Lung (tissue), 12 donors: ENCODE results near the gene ATF7IP2. TPM values are rescaled to one million over a fixed set of nuclear protein-coding genes. Genes with fewer than 3 reads are reported as not detected.
"Not testable (repeated sequence)": the region's sequence is repeated elsewhere in the genome, so short reads cannot be mapped to it uniquely, and the experiment has no call there.

Source experiments
- ATAC-seq: fragments of 200-7000 bp; cut with Tn5 transposase; one replicate; pipeline ENCODE4 v1.9.1; 2020; ENCODE audit warnings: moderate number of reproducible peaks; ENCODE audit not compliant: insufficient read depth, low FRiP score
- DNase-seq, 3 donors: peaks; one replicate each; pipeline ENCODE4 v3.0.0-alpha.2; 2013 to 2017
- H3K27ac ChIP-seq, 2 donors: one replicate each; pipeline ENCODE4 v1.5.1; 2013; ENCODE audit warnings: mild to moderate bottlenecking in 2 of 2, moderate library complexity in 2 of 2, control low read depth in 1 of 2, inconsistent platforms in 1 of 2, low read depth in 1 of 2, low read length in 1 of 2
- H3K27me3 ChIP-seq, 3 donors: one replicate each; pipeline ENCODE4 v1.5.1; 2013; ENCODE audit warnings: low read length in 2 of 3; ENCODE audit not compliant: control insufficient read depth in 3 of 3, insufficient read depth in 3 of 3
- H3K36me3 ChIP-seq, 4 donors: one replicate each; pipeline ENCODE4 v1.5.1; 2013; ENCODE audit warnings: low read length in 4 of 4, mild to moderate bottlenecking in 1 of 4, moderate library complexity in 1 of 4; ENCODE audit not compliant: control insufficient read depth in 4 of 4, insufficient read depth in 4 of 4
- H3K4me1 ChIP-seq, 5 donors: one replicate each; pipeline ENCODE4 v1.5.1; 2013; ENCODE audit warnings: low read length in 5 of 5, mild to moderate bottlenecking in 2 of 5, moderate library complexity in 1 of 5; ENCODE audit not compliant: control insufficient read depth in 5 of 5, insufficient read depth in 5 of 5
- H3K4me3 ChIP-seq: one replicate; pipeline ENCODE4 v1.5.1; 2013; ENCODE audit warnings: mild to moderate bottlenecking, control low read depth, moderate library complexity
- H3K9ac ChIP-seq, 2 donors: one replicate each; pipeline ENCODE4 v1.5.1; 2013; ENCODE audit warnings: low read length in 2 of 2, control low read depth in 1 of 2; ENCODE audit not compliant: insufficient read depth in 1 of 2
- H3K9me3 ChIP-seq, 4 donors: one replicate each; pipeline ENCODE4 v1.5.1; 2013; ENCODE audit warnings: low read length in 3 of 4, mild to moderate bottlenecking in 1 of 4, moderate library complexity in 1 of 4; ENCODE audit not compliant: control insufficient read depth in 4 of 4, insufficient read depth in 3 of 4
- WGBS, 2 donors: extraction: QIAGEN DNeasy Blood & Tissue Kit; methylation state at CpG; one replicate each; pipeline ENCODE4 v1.1.7; 2013; 5-methylcytosine and 5-hydroxymethylcytosine counted together
- polyA plus RNA-seq, 2 donors: library from polyadenylated mRNA; stranded (reverse); fragments of 200-250 nt; gene quantifications; one replicate each; pipeline ENCODE4 v1.2.1, GENCODE V29; 2013
- total RNA-seq, 2 donors: library from RNA; depleted of rRNA in 1 of 2; stranded (reverse); fragments of >200 nt in 1 of 2; gene quantifications; one replicate each; pipeline ENCODE4 v1.2.1, GENCODE V29; 2014 to 2021
- TF ChIP-seq, protein P1 (sequence below): IDR thresholded peaks from 2 replicates; pipeline ENCODE4 v1.5.1; 2012; ENCODE audit warnings: mild to moderate bottlenecking; ENCODE audit errors: control extremely low read depth, extremely low read depth
- donor health status: control.
- donor health status: control.
- donor health status: Bipolar disorder and iron deficiency.
- donor health status: healthy.
- donor health status: DM: yes; HTN: yes; CAD: no.

The ATF7IP2 gene
- total and polyA plus RNA-seq, 4 donors: 7.3 to 18.0 (median 14.5) TPM

DNA sequence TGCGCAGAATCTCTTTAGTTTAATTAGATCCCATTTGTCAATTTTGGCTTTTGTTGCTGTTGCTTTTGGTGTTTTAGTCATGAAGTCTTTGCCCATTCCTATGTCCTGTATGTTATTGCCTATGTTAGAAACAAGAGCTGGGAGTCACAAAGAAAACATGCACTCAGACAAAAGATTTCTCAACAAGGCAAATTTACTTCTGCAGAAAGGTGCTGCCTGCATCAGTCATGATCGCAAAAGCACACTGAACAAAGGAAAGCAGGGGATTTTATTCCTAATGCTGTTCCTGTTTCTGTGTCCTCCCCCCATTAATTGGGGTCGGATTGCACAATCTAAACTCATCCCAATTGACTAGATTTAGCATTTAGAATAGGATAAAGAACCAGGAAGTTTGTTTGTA lies 55.9 kb downstream of the ATF7IP2 start:
- no peaks in the 10 kb centered on the region for H3K4me1 ChIP-seq
- TF ChIP-seq, protein P1, sequence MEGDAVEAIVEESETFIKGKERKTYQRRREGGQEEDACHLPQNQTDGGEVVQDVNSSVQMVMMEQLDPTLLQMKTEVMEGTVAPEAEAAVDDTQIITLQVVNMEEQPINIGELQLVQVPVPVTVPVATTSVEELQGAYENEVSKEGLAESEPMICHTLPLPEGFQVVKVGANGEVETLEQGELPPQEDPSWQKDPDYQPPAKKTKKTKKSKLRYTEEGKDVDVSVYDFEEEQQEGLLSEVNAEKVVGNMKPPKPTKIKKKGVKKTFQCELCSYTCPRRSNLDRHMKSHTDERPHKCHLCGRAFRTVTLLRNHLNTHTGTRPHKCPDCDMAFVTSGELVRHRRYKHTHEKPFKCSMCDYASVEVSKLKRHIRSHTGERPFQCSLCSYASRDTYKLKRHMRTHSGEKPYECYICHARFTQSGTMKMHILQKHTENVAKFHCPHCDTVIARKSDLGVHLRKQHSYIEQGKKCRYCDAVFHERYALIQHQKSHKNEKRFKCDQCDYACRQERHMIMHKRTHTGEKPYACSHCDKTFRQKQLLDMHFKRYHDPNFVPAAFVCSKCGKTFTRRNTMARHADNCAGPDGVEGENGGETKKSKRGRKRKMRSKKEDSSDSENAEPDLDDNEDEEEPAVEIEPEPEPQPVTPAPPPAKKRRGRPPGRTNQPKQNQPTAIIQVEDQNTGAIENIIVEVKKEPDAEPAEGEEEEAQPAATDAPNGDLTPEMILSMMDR: no peak
- no peak overlapping the region for H3K4me3 ChIP-seq
- no peaks in the 10 kb centered on the region for H3K27me3 ChIP-seq
- peaks cover 0 to 10% (median 2%) of the 10 kb centered on the region in 4 donors for H3K9me3 ChIP-seq
- H3K9ac ChIP-seq: no peak overlapping the region
- H3K27ac ChIP-seq: no peak overlapping the region
- no peak for DNase-seq
- 89 to 95% methylated on average over 3 of the region's 3 CpGs for WGBS, 2 donors
- H3K36me3 ChIP-seq: peaks cover 1 to 26% (median 4%) of the 10 kb centered on the region in 4 donors
- no peak for ATAC-seq

DNA sequence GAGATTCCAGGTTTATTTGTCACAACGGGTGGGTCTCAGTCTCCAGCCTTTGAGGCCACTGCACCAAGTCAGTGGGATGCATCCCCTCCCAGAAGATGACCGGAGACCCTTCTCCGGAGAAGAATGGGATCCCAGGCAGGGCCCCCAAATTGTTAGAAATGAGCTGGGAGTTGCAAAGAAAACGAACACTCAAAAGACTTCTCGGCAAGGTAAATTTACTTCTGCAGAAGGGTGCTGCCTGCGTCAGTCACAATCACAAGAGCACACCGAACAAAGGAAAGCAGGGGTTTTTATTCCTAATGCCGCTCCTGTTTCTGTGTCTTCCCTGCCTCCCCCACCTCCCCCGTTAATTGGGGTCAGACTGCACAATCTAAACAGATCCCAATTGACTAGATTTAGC lies 61.4 kb downstream of the ATF7IP2 start:
- Histone ChIP-seq H3K27ac (no peak overlapping the region), H3K36me3 (peaks cover 0 to 30% (median under 1%) of the 10 kb centered on the region in 4 donors), H3K9me3 (peaks cover 2 to 18% (median 9%) of the 10 kb centered on the region in 4 donors), H3K4me1 (no peaks in the 10 kb centered on the region), H3K4me3 (no peak overlapping the region), H3K9ac (no peak overlapping the region), H3K27me3 (no peaks in the 10 kb centered on the region)
- DNase-seq (no peak), ATAC-seq (no peak)
- 94 to 99% methylated on average over 9 of the region's 9 CpGs for WGBS, 2 donors
- TF ChIP-seq, protein P1: no peak

DNA sequence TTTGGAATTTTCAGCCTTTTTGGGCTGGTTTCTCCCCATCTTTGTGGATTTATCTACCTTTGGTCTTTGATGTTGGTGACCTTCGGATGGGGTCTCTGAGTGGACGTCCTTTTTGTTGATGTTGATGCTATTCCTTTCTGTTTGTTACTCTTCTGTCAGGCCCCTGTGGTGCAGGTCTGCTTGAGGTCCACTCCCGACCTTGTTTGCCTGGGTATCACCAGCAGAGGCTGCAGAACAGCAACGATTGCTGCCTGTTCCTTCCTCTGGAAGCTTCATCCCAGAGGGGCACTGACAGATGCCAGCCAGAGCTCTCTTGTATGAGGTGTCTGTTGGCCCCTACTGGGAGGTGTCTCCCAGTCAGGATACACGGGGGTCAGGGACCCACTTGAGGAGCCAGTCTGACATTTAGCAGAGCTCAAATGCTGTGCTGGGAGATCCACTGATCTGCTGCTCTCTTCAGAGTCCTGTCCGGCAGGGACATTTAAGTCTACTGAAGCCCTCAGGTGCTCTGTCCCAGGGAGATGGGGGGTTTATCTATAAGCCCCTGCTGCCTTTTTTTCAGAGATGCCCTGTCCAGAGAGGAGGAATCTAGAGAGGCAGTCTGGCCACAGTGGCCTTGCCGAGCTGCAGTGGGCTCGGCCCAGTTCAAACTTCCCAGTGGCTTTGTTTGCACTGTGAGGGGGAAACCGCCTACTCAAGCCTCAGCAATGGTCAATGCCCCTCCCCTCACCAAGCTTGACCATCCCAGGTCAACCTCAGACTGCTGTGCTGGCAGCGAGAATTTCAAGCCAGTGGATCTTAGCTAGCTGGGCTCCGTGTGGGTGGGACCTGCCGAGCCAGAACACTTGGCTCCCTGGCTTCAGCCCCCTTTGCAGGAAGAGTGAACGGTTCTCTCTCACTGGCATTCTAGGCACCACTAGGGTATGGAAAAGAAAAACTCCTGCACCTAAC lies 66.6 kb downstream of the ATF7IP2 start:
- not testable (repeated sequence) for H3K4me3 ChIP-seq, ATAC-seq
- 93 to 96% methylated on average over 13 of the region's 13 CpGs for WGBS, 2 donors

DNA sequence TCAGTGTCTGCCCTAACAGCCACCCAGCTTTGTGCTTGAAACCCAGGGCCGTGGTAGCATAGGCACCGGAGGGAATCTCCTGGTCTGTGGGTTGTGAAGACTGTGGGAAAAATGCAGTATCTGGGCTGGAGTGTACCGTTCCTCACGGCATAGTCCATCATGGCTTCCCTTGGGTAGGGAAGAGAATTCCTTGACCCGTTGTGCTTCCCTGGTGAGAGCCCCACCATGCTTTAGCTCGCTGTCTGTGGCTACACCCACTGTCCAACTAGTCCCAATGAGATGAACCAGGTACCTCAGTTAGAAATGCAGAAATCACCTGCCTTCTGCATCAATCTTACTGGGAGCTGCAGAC lies 67.3 kb downstream of the ATF7IP2 start:
- Histone ChIP-seq H3K9ac (no peak overlapping the region), H3K27me3 (no peaks in the 10 kb centered on the region), H3K4me3 (no peak overlapping the region), H3K9me3 (peaks cover 0 to 5% (median 0%) of the 10 kb centered on the region in 4 donors), H3K27ac (no peak overlapping the region), H3K36me3 (peaks cover 0 to 6% (median 3%) of the 10 kb centered on the region in 4 donors), H3K4me1 (no peaks in the 10 kb centered on the region)
- TF ChIP-seq, protein P1: no peak
- 95 to 98% methylated on average over 6 of the region's 6 CpGs for WGBS, 2 donors
- DNase-seq: no peak
- ATAC-seq: no peak

More for the DNA sequence above, 66.6 kb downstream of the ATF7IP2 start:
- H3K9me3 ChIP-seq, H3K27me3 ChIP-seq, H3K4me1 ChIP-seq, DNase-seq, H3K27ac ChIP-seq, H3K9ac ChIP-seq, H3K36me3 ChIP-seq: not testable (repeated sequence)
